GM18951 (cell line): Measurements from ENCODE around the gene MRPL2.
A peak's percentile ranks its signal among the peaks of the same experiment; 100 is the strongest.

Experiments used
- POLR2A ChIP-seq: IDR thresholded peaks from 4 replicates; pipeline ENCODE4 v1.6.1; 2011; ENCODE audit warnings: mild to moderate bottlenecking; ENCODE audit not compliant: insufficient read length, insufficient read depth; ENCODE audit errors: extremely low read depth
- in situ Hi-C: fragments of 300-500 bp; cut with MboI; formaldehyde crosslinking; loops from one replicate; pipeline ENCODE4 v1.12.0; 2022; ENCODE audit warnings: low sequenced_read_pairs, mixed read lengths, inconsistent platforms; ENCODE audit not compliant: unreplicated experiment

The MRPL2 gene

DNA sequence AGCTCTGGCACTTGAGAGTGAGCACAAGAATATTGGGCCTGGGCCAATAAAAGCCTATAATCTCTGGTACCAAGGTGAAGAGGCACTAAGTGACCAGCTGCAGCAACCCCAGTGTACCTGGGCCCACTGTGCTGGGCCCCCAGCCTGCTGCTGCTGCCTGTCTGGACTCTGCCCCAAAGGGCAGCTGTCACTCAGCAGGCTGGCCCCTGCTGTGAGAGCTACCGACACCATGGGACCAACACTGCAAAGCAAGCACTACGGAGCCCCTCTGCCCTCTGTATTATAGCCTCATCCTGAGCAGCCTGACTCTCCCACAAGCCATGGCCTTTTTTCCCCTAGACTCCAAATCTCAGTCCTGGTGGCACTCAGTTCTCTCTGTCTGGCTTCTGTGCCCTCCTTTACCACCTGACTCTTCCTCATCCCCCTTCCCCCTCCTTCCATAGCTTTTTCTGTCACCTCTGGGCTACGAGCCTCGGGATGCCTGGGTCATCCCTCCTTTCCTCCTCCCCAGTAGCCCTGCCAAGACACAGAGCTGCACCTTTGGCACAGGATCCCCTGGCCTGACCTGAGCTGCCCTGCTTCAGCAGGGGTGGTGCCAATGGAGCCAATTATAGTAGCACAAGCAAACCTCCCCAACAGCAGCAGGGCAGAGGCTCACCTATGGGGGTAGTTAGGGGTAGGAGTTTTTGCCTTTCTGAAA is 23.6 kb downstream of the MRPL2 start:
- in situ Hi-C loops = no loop called here
- no peak for TF ChIP-seq POLR2A

DNA sequence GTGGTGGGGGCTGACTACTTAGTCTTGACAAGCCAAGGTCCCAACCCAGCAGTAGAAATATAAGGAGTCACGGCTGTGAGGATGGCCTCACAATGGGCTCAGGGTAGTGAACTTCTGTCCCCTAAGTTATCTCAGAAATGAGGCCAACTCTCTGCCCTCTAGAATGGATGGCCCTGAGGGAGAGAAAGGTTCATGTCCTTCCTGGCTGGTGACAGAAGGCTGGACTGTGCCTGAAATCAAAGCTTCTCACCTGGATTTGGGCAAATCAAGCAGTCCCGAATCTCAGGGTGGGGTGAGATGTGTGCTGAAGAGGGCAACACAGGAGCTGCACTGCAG is 25.1 kb downstream of the MRPL2 start:
- in situ Hi-C loops = no loop called here
- TF ChIP-seq POLR2A = no peak

DNA sequence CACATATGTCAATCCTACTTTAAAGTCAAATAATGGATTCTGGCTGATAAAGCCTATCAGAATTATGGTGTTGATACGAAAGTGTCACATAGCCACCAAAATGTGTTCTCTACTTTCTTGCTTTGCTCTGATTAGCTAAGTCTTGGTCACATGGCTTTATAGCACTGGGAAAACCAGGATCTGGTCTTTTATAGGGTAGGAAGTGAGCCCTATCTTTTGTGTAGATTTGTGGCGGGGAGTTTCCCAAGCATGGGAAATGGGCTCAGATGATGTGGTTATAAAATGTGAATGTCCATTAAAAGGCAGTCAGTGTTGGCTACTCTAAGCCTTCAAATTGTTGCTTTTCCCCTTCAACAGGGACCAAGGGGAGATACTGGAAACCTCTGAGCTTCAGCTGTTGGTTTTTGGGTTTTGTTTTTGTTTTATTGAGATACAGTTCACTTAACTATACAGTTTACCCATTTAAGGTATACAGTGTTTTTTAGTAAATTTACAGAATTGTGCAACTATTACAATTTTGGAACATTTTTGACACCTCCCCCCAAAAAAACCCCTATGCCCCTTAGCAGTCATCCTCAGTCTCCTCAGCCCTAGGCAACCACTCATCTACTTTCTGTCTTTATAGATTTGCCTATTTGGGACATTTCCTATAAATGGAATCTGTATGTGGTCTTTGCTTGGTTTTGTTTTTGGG is 25.6 kb downstream of the MRPL2 start:
- TF ChIP-seq POLR2A = no peak
- in situ Hi-C loops = no loop called here

DNA sequence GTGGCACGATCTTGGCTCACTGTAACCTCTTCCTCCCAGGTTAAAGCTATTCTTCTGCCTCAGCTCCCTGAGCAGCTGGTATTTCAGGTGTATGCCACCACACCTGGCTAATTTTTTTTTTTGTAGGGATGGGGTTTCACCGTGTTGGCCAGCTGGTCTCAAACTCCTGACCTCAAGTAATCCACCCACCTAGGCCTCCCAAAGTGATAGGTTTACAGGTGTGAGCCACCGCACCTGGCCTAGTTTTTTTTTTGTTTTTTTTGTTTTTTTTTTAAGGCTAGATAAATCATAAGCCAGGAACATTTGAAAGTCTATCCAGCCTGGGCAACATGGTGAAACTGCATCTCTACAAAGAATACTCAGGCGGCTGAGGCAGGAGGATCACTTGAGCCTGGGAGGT is 26.9 kb downstream of the MRPL2 start:
- in situ Hi-C loops = no loop called here
- TF ChIP-seq POLR2A = no peak

DNA sequence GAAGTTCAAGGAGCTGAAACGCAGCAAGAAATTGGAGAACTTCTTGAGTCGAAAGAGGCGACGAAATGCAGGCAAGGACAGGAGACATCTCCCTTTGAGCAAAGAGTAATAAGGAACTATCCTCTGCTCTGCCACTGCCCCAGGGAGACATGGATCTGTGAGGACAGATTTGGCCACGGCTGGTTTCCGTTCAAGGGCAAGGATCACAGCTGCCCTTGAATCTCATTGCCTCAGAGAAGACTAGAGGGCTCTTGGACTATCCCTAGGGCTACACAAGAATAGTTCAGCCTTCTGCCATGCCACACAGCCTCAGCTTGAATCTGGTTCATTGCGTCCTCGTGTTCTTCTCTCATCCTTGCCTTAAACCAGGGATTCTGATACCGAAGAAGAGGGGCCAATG is 30.1 kb downstream of the MRPL2 start:
- no peak for TF ChIP-seq POLR2A
- in situ Hi-C loops = no loop called here

DNA sequence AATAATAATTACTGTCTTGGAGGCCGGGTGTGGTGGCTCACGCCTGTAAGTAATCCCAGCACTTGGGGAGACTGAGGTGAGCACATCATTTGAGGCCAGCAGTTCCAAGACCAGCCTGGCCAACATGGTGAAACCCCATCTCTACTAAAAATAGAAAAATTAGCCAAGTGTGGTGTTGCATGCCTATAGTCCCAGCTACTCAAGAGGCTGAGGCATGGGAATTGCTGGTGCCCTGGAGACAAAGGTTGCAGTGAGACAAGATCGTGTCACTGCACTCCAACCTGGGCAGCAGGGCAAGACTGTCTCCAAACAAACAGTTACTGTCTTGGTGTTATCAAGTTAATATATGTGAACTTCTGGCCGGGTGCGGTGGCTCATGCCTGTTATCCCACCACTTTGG is 32.9 kb downstream of the MRPL2 start:
- no peak for TF ChIP-seq POLR2A
- in situ Hi-C loops = no loop called here

DNA sequence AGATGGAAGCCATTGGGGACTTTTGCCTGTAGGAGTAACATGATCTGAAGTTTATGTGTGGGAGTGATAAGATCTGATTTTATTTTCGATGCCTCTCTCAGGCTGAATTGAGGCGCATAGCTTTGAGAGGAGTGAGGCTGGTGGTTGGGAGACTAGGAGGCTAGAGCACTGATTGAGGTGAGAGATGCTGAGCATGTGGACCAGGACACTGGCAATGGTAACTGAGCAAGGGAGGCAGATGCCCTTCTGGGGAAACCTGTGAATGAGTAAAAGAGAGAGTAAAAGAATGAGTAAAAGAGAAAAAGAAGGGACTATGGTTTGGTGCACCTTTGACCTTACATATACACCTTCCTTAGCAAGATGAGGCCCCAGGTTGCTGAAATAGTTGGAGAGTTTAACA is 34.8 kb downstream of the MRPL2 start:
- TF ChIP-seq POLR2A = no peak

DNA sequence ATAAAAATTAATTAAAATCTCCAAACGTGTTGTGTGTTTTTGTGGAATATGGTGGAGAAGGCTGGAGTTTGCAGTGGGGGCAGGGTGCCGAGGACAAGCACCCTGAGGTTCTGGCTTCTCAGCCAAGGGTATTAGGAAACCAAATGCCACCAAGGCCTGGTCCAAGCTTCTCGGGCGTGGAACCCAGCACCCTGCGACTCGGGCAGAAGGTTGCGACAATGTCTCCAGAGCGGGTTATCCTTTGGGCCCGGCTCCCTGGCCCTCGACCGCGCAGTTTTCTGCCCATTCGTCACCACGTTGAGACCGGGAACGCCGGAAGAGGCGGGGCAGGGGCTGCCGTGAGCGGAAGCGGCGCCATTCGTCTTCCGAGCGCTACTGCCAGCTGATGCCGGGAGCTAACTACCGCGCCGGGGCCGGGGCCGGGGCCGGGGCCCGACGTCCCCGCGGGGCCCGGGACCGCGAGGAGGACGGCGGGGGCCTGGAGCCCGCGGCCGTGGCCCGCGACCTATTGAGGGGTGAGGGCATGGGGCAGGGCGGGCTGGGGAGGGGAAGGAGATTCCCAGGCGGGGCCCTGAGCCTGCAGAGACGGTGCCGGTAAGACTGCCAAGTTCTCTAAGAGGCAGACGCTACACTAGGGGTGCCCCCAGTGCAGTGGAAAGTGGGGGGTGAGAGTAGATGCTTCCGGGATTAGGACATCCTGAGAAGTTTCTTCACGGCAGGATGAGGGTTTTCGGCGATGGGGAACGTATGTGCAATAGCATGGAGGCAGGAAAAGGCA is 37.8 kb downstream of the MRPL2 start, which contains the start of gene RRP36:
TSS of gene RRP36 (plus strand) at position 354 of the 778 bp plus-strand sequence. CDS start at position 386, 32 bp downstream.
- peak; percentile 72 for TF ChIP-seq POLR2A
- in situ Hi-C loops = no loop called here

More for the DNA sequence above, 34.8 kb downstream of the MRPL2 start:
- in situ Hi-C loops = no loop called here

DNA sequence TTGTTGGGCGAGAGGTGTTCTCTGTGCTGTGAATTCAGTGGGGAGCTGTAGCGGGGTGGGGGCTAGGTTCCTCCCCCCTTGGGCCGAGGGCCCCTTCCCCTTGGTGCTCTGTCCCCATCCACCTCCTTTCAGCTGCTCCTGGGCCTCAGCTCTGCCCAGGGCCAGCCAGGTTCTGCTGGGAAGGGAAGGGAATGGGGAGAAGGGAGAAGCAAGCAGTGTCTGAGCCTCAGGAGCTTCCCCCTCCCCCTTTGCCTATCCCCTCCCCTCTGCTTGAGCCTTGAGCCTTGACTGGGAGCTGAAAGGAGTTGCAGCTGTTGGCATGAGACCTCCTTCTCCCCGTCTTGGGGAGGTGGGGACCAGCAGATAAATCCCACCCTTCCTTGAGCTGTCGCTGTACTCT is 38.4 kb downstream of the MRPL2 start:
- in situ Hi-C loops = no loop called here
- no peak for TF ChIP-seq POLR2A

DNA sequence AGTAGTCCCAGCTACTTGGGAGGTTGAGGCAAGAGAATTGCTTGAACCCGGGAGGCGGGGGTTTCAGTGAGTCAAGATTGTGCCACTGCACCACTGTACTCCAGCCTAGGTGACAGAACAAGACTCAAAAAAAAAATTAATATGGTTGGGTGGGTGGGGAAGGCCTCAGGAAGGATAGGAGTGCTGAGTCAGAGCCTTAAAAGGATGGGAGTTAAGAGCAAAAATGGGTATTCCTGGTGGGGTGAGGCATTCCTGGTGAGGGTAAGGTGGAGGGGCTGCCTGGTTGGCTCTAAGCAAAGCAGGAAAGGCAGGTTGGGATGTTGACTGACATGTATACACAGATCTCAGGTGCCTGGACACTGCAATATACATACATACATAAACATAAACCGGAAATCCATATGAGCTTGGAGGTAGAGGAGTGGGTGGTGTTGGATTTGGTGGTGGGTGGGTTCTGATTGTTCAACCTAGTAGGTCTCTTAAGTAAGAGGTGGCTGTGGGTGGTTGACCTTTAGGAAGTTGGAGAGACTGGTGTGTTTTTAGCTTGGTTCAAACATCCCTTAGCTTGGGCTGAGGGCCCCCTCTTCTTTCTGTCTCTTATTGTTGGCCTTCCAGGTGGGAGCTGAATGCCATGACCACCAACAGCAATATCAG is 39.1 kb downstream of the MRPL2 start:
- in situ Hi-C loops = no loop called here

DNA sequence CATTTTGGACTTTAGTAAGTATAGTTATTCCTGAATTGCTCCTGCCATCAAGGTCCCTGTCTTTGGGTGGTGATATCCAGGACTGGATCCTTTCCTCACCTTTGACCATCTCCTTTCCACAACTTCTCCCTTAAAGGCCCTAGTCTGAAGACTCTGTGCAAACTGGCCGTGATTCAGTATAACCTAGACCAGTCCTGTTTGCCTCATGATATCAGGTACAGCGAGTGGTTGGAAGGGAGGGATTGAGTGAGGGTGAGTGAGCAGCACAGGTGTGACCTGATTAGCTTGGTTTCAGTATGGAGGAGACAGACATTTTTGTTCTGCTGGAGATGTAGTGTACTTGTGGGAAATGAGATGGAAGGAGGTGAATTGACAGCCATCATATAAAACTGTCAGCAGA is 40.1 kb downstream of the MRPL2 start:
- TF ChIP-seq POLR2A = no peak
- in situ Hi-C loops = no loop called here

More for the DNA sequence above, 39.1 kb downstream of the MRPL2 start:
- no peak for TF ChIP-seq POLR2A

DNA sequence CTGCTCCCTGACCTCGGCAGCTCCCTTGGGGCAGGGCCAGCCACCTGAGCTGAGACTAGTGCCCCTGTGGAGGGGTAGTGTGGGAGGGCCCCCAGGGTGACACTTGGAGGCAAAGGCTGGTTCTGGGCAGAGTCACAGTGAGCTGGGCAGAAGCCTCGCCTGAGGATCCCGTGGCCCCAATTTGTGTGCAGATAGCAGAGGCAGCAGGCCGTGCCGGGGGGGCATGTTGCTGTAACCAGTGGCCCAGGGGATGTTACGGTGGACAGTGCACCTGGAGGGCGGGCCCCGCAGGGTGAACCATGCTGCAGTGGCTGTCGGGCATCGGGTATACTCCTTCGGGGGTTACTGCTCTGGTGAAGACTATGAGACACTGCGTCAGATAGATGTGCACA is 42.3 kb downstream of the MRPL2 start:
- in situ Hi-C loops = no loop called here
- no peak for TF ChIP-seq POLR2A
